K562 (cell line): ENCODE results near the gene CIAO2A. TPM values are rescaled to one million over a fixed set of nuclear protein-coding genes. Genes with fewer than 3 reads are reported as not detected.

ENCODE experiments used
- DPF2 ChIP-seq: fragments of 450-650 bp; IDR thresholded peaks from 2 replicates; pipeline ENCODE4 v1.6.1; 2016
- FOXK2 ChIP-seq, 2 experiments: fragments of 450-650 bp; IDR thresholded peaks in 1 of 2; conservative IDR thresholded peaks in 1 of 2; 2 replicates each; pipeline ENCODE4 v1.6.1; 2016; ENCODE audit warnings: low read depth in 2 of 2, mild to moderate bottlenecking in 1 of 2
- MCM2 ChIP-seq: fragments of 450-650 bp; IDR thresholded peaks from 2 replicates; pipeline ENCODE4 v1.6.1; 2017; ENCODE audit warnings: low read depth, mild to moderate bottlenecking
- PHTF2 ChIP-seq: fragments of 250-450 bp; sonication (Bioruptor Pico); IDR thresholded peaks from 2 replicates; pipeline ENCODE4 v1.5.0; 2021; ENCODE audit warnings: mild to moderate bottlenecking
- PML ChIP-seq: IDR thresholded peaks from 2 replicates; pipeline ENCODE4 v1.6.1; 2012; ENCODE audit warnings: low read length, inconsistent platforms
- POLR3A ChIP-seq: IDR thresholded peaks from 2 replicates; pipeline ENCODE4 v1.6.1; 2011; ENCODE audit warnings: borderline replicate concordance, mild to moderate bottlenecking, moderate library complexity; ENCODE audit not compliant: insufficient read length, insufficient read depth; ENCODE audit errors: extremely low read depth
- ZNF507 ChIP-seq: conservative IDR thresholded peaks from 2 replicates; pipeline ENCODE4 v1.6.1; 2017; ENCODE audit warnings: missing genetic modification characterization, missing compliant biosample characterization
- ZNF79 ChIP-seq: fragments of 250-450 bp; sonication (Bioruptor Pico); IDR thresholded peaks from 2 replicates; pipeline ENCODE4 v1.4.0; 2020; ENCODE audit warnings: low read depth, mild to moderate bottlenecking, moderate library complexity
- polyA plus RNA-seq, 8 experiments: library from polyadenylated mRNA; depleted of rRNA in 4 of 8; stranded (reverse) in 5 of 8; unstranded in 3 of 8; fragments of >200 nt; fragmentation: Nextera tagmentation in 2 of 8; fragmentation: Illumina TruSeq in 1 of 8; extraction: Ambion mirVana in 2 of 8; extraction: Trizol in 1 of 8; gene quantifications; 2 replicates each; pipeline versions ENCODE4 v1.2.1 to v1.2.3, GENCODE V29; 2011 to 2014; ENCODE audit warnings: inconsistent platforms in 1 of 8, missing spikeins in 1 of 8
- total RNA-seq, 7 experiments: library from RNA; depleted of rRNA in 6 of 7; stranded (reverse); fragments of >200 nt in 6 of 7; fragmentation: Illumina TruSeq in 2 of 7; extraction: Trizol in 2 of 7; gene quantifications; 2 replicates each; pipeline versions ENCODE4 v1.2.1 to v1.2.3, GENCODE V29; 2011 to 2021; ENCODE audit warnings: low replicate concordance in 1 of 7
- TF ChIP-seq, protein P1 (sequence below): sonication (generic); formaldehyde crosslinking; IDR thresholded peaks from 2 replicates; pipeline ENCODE4 v1.8.0; 2023; ENCODE audit warnings: mild to moderate bottlenecking, missing genetic modification reagents
- TF ChIP-seq, protein P2 (sequence below): fragments of 250-450 bp; sonication (Bioruptor Pico); IDR thresholded peaks from 2 replicates; pipeline ENCODE4 v1.4.0; 2020; ENCODE audit warnings: mild to moderate bottlenecking, moderate library complexity, borderline replicate concordance
- TF ChIP-seq, protein P3 (sequence below): fragments of 450-650 bp; formaldehyde crosslinking; IDR thresholded peaks from 2 replicates; pipeline ENCODE4 v1.4.0; 2022; ENCODE audit warnings: missing genetic modification characterization
- TF ChIP-seq, protein P4 (sequence below): fragments of 450-650 bp; formaldehyde crosslinking; IDR thresholded peaks from 2 replicates; pipeline ENCODE4 v1.4.0; 2020; ENCODE audit warnings: mild to moderate bottlenecking, moderate library complexity
- TF ChIP-seq, protein P5 (sequence below): IDR thresholded peaks from 2 replicates; pipeline ENCODE4 v1.6.1; 2014; ENCODE audit warnings: antibody characterized with exemption
- TF ChIP-seq, protein P6 (sequence below): sonication (generic); formaldehyde crosslinking; IDR thresholded peaks from 2 replicates; pipeline ENCODE4 v1.8.0; 2022; ENCODE audit warnings: mild to moderate bottlenecking, missing genetic modification reagents

CIAO2A gene
- total and polyA plus RNA-seq, 9 of the 15 experiments (the other 6 are each of a cell fraction or from before 2014, with no cell fraction given) = 161 to 429 (median 313) TPM

DNA sequence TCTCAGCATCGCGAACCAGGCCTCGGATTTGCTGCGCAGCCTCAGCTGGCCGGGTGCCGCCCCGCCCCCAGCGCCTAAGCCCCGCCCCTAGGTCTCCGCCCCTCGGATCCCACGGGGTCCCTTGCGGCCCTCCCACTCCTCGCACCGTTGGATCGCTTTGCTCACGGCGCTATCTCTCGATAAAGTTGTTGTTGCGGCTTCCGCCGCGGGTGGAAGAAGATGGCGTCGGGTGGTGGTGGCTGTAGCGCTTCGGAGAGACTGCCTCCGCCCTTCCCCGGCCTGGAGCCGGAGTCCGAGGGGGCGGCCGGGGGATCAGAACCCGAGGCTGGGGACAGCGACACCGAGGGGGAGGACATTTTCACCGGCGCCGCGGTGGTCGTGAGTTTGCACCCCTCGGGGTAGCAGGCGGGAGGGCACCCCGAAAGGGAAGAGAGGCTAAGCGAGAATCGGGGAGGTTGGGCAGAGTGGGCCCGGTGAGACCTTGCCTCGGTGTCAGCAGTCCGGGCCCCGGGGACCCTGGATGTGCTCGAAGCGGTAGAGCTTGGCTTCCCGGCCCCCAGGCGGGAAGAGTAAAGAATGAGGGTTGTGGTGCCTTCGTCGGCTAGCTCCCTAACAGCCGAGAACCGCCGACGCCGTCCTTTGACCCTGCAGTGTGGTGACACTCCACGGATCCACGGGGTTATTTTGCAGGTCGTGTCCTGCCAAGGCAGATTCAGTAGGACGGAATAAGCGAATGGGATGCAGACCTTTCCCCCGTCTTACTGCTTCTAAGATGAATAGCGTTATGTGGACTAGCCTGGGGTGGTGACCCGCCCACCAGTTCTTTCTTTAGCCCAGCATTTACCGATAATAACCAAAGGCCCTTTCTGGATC, 2.4 kb upstream of the CIAO2A start, which contains the start of gene SNX1 (continued):
- TF ChIP-seq, protein P1, sequence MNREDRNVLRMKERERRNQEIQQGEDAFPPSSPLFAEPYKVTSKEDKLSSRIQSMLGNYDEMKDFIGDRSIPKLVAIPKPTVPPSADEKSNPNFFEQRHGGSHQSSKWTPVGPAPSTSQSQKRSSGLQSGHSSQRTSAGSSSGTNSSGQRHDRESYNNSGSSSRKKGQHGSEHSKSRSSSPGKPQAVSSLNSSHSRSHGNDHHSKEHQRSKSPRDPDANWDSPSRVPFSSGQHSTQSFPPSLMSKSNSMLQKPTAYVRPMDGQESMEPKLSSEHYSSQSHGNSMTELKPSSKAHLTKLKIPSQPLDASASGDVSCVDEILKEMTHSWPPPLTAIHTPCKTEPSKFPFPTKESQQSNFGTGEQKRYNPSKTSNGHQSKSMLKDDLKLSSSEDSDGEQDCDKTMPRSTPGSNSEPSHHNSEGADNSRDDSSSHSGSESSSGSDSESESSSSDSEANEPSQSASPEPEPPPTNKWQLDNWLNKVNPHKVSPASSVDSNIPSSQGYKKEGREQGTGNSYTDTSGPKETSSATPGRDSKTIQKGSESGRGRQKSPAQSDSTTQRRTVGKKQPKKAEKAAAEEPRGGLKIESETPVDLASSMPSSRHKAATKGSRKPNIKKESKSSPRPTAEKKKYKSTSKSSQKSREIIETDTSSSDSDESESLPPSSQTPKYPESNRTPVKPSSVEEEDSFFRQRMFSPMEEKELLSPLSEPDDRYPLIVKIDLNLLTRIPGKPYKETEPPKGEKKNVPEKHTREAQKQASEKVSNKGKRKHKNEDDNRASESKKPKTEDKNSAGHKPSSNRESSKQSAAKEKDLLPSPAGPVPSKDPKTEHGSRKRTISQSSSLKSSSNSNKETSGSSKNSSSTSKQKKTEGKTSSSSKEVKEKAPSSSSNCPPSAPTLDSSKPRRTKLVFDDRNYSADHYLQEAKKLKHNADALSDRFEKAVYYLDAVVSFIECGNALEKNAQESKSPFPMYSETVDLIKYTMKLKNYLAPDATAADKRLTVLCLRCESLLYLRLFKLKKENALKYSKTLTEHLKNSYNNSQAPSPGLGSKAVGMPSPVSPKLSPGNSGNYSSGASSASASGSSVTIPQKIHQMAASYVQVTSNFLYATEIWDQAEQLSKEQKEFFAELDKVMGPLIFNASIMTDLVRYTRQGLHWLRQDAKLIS (CRISPR knock-in tag) = peak; percentile 81
- TF ChIP-seq MCM2 (no peak), ZNF507 (tag) (no peak), PHTF2 (CRISPR knock-in tag) (no peak), FOXK2 (conservative IDR thresholded peaks at IDR 0.05 in 1 of 2, IDR thresholded peaks at IDR 0.05 in 1 of 2; ENCODE audit: low read depth in 2 of 2) (peak; percentile 66 to 72; a peak in 3 of 4 replicates), POLR3A (no peak), DPF2 (no peak; the same call in 1 of the 2 replicates), ZNF79 (CRISPR knock-in tag) (0 out of 2 replicates have a peak, but pooled peaks have one; percentile 20), PML (peak; percentile 85)
- TF ChIP-seq, protein P2, sequence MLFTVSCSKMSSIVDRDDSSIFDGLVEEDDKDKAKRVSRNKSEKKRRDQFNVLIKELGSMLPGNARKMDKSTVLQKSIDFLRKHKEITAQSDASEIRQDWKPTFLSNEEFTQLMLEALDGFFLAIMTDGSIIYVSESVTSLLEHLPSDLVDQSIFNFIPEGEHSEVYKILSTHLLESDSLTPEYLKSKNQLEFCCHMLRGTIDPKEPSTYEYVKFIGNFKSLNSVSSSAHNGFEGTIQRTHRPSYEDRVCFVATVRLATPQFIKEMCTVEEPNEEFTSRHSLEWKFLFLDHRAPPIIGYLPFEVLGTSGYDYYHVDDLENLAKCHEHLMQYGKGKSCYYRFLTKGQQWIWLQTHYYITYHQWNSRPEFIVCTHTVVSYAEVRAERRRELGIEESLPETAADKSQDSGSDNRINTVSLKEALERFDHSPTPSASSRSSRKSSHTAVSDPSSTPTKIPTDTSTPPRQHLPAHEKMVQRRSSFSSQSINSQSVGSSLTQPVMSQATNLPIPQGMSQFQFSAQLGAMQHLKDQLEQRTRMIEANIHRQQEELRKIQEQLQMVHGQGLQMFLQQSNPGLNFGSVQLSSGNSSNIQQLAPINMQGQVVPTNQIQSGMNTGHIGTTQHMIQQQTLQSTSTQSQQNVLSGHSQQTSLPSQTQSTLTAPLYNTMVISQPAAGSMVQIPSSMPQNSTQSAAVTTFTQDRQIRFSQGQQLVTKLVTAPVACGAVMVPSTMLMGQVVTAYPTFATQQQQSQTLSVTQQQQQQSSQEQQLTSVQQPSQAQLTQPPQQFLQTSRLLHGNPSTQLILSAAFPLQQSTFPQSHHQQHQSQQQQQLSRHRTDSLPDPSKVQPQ (CRISPR knock-in tag) = no peak
- TF ChIP-seq, protein P3, sequence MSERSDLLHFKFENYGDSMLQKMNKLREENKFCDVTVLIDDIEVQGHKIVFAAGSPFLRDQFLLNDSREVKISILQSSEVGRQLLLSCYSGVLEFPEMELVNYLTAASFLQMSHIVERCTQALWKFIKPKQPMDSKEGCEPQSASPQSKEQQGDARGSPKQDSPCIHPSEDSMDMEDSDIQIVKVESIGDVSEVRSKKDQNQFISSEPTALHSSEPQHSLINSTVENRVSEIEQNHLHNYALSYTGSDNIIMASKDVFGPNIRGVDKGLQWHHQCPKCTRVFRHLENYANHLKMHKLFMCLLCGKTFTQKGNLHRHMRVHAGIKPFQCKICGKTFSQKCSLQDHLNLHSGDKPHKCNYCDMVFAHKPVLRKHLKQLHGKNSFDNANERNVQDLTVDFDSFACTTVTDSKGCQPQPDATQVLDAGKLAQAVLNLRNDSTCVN (CRISPR knock-in tag) = 0 out of 2 replicates have a peak, but pooled peaks have one; percentile 43
- TF ChIP-seq, protein P4, sequence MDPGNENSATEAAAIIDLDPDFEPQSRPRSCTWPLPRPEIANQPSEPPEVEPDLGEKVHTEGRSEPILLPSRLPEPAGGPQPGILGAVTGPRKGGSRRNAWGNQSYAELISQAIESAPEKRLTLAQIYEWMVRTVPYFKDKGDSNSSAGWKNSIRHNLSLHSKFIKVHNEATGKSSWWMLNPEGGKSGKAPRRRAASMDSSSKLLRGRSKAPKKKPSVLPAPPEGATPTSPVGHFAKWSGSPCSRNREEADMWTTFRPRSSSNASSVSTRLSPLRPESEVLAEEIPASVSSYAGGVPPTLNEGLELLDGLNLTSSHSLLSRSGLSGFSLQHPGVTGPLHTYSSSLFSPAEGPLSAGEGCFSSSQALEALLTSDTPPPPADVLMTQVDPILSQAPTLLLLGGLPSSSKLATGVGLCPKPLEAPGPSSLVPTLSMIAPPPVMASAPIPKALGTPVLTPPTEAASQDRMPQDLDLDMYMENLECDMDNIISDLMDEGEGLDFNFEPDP (CRISPR knock-in tag) = no peak
- TF ChIP-seq, protein P5, sequence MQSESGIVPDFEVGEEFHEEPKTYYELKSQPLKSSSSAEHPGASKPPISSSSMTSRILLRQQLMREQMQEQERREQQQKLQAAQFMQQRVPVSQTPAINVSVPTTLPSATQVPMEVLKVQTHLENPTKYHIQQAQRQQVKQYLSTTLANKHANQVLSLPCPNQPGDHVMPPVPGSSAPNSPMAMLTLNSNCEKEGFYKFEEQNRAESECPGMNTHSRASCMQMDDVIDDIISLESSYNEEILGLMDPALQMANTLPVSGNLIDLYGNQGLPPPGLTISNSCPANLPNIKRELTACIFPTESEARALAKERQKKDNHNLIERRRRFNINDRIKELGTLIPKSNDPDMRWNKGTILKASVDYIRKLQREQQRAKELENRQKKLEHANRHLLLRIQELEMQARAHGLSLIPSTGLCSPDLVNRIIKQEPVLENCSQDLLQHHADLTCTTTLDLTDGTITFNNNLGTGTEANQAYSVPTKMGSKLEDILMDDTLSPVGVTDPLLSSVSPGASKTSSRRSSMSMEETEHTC = no peak
- TF ChIP-seq, protein P6, sequence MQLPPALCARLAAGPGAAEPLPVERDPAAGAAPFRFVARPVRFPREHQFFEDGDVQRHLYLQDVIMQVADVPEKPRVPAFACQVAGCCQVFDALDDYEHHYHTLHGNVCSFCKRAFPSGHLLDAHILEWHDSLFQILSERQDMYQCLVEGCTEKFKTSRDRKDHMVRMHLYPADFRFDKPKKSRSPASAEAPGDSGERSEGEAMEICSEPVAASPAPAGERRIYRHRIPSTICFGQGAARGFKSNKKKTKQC (CRISPR knock-in tag) = peak; percentile 52; the same call in 1 of the 2 replicates
